ENCODE measurements around the gene FUT4.
A peak's percentile ranks its signal among the peaks of the same experiment; 100 is the strongest.
"Not testable (repeated sequence)": the region's sequence is repeated elsewhere in the genome, so short reads cannot be mapped to it uniquely, and the experiment has no call there.

Gene FUT4

GRCh38 chr11:94543695-94544645, at the start of gene FUT4:
FUT4 (plus strand) TSS chr11:94543921; CDS start chr11:94544134, 213 bp downstream.
- Histone ChIP-seq H3K4me1 (ENCODE audit: insufficient read depth, low read length) (peaks cover 12% of the 10 kb centered on the region; the same call in 1 of the 2 replicates), H3K27ac (ENCODE audit: low read length) (peak within 1 kb of the TSS; percentile 13), H3K27me3 (ENCODE audit: insufficient read depth, low read length) (peaks cover 37% of the 10 kb centered on the region), H3K4me3 (ENCODE audit: low read length) (peak within 1 kb of the TSS; percentile 73), H3K36me3 (ENCODE audit: insufficient read depth, low read depth, low read length) (no peaks in the 10 kb centered on the region), H3K9ac (ENCODE audit: low read depth, low read length) (peak within 1 kb of the TSS; percentile 80), H3K9me3 (ENCODE audit: insufficient read depth, low read depth, low read length) (no peaks in the 10 kb centered on the region)

GRCh38 chr11:94494126-94494680, 49.5 kb upstream of the FUT4 start:
- H3K36me3 ChIP-seq (ENCODE audit: insufficient read depth, low read depth, low read length): peaks cover 36% of the 10 kb centered on the region
- H3K9ac ChIP-seq (ENCODE audit: low read depth, low read length): peak overlapping the region; percentile 95; the same call in 1 of the 2 replicates
- no peaks in the 10 kb centered on the region for H3K27me3 ChIP-seq (ENCODE audit: insufficient read depth, low read length)
- no peaks in the 10 kb centered on the region for H3K9me3 ChIP-seq (ENCODE audit: insufficient read depth, low read depth, low read length)
- H3K27ac ChIP-seq (ENCODE audit: low read length): no peak overlapping the region
- H3K4me1 ChIP-seq (ENCODE audit: insufficient read depth, low read length): peaks cover 2% of the 10 kb centered on the region; the same call in 1 of the 2 replicates
- H3K4me3 ChIP-seq (ENCODE audit: low read length): peak overlapping the region; percentile 85

GRCh38 chr11:94500181-94500580, 43.5 kb upstream of the FUT4 start:
- H3K27me3 ChIP-seq (ENCODE audit: insufficient read depth, low read length): no peaks in the 10 kb centered on the region
- no peak overlapping the region for H3K9ac ChIP-seq (ENCODE audit: low read depth, low read length)
- H3K9me3 ChIP-seq (ENCODE audit: insufficient read depth, low read depth, low read length): no peaks in the 10 kb centered on the region
- H3K4me3 ChIP-seq (ENCODE audit: low read length): no peak overlapping the region
- no peak overlapping the region for H3K27ac ChIP-seq (ENCODE audit: low read length)
- peaks cover 25% of the 10 kb centered on the region for H3K36me3 ChIP-seq (ENCODE audit: insufficient read depth, low read depth, low read length)
- no peaks in the 10 kb centered on the region for H3K4me1 ChIP-seq (ENCODE audit: insufficient read depth, low read length)

GRCh38 chr11:94501522-94501921, 42.2 kb upstream of the FUT4 start:
- Histone ChIP-seq H3K36me3 (ENCODE audit: insufficient read depth, low read depth, low read length) (peaks cover 25% of the 10 kb centered on the region), H3K9ac (ENCODE audit: low read depth, low read length) (no peak overlapping the region), H3K4me1 (ENCODE audit: insufficient read depth, low read length) (no peaks in the 10 kb centered on the region), H3K27ac (ENCODE audit: low read length) (no peak overlapping the region), H3K4me3 (ENCODE audit: low read length) (no peak overlapping the region), H3K9me3 (ENCODE audit: insufficient read depth, low read depth, low read length) (no peaks in the 10 kb centered on the region), H3K27me3 (ENCODE audit: insufficient read depth, low read length) (no peaks in the 10 kb centered on the region)

GRCh38 chr11:94504689-94505293, 38.9 kb upstream of the FUT4 start:
- no peaks in the 10 kb centered on the region for H3K4me1 ChIP-seq (ENCODE audit: insufficient read depth, low read length)
- no peak overlapping the region for H3K27ac ChIP-seq (ENCODE audit: low read length)
- H3K27me3 ChIP-seq (ENCODE audit: insufficient read depth, low read length): no peaks in the 10 kb centered on the region
- H3K9ac ChIP-seq (ENCODE audit: low read depth, low read length): no peak overlapping the region
- H3K4me3 ChIP-seq (ENCODE audit: low read length): no peak overlapping the region
- H3K36me3 ChIP-seq (ENCODE audit: insufficient read depth, low read depth, low read length): no peaks in the 10 kb centered on the region
- H3K9me3 ChIP-seq (ENCODE audit: insufficient read depth, low read depth, low read length): no peaks in the 10 kb centered on the region

GRCh38 chr11:94506513-94506912, 37.2 kb upstream of the FUT4 start:
- H3K9ac ChIP-seq (ENCODE audit: low read depth, low read length); H3K4me3 ChIP-seq (ENCODE audit: low read length); H3K27ac ChIP-seq (ENCODE audit: low read length); H3K4me1 ChIP-seq (ENCODE audit: insufficient read depth, low read length); H3K36me3 ChIP-seq (ENCODE audit: insufficient read depth, low read depth, low read length); H3K27me3 ChIP-seq (ENCODE audit: insufficient read depth, low read length); H3K9me3 ChIP-seq (ENCODE audit: insufficient read depth, low read depth, low read length): not testable (repeated sequence)

- H3K4me1 ChIP-seq (ENCODE audit: insufficient read depth, low read length): no peaks in the 10 kb centered on the region
- no peak overlapping the region for H3K9ac ChIP-seq (ENCODE audit: low read depth, low read length)
- H3K27me3 ChIP-seq (ENCODE audit: insufficient read depth, low read length): peaks cover 14% of the 10 kb centered on the region
- no peaks in the 10 kb centered on the region for H3K9me3 ChIP-seq (ENCODE audit: insufficient read depth, low read depth, low read length)
- H3K4me3 ChIP-seq (ENCODE audit: low read length): no peak overlapping the region
- no peaks in the 10 kb centered on the region for H3K36me3 ChIP-seq (ENCODE audit: insufficient read depth, low read depth, low read length)
- H3K27ac ChIP-seq (ENCODE audit: low read length): no peak overlapping the region
Measured at GRCh38 chr11:94507485-94507884, 36.2 kb upstream of the FUT4 start.

- Histone ChIP-seq H3K36me3 (ENCODE audit: insufficient read depth, low read depth, low read length) (no peaks in the 10 kb centered on the region), H3K9ac (ENCODE audit: low read depth, low read length) (no peak within 1 kb of the TSS), H3K27me3 (ENCODE audit: insufficient read depth, low read length) (peaks cover 33% of the 10 kb centered on the region), H3K4me1 (ENCODE audit: insufficient read depth, low read length) (no peaks in the 10 kb centered on the region), H3K4me3 (ENCODE audit: low read length) (peak within 1 kb of the TSS; percentile 56), H3K9me3 (ENCODE audit: insufficient read depth, low read depth, low read length) (no peaks in the 10 kb centered on the region), H3K27ac (ENCODE audit: low read length) (no peak within 1 kb of the TSS)
Measured at GRCh38 chr11:94511932-94512781, 31.6 kb upstream of the FUT4 start, which contains the start of gene C11orf97. C11orf97 (plus strand) TSS chr11:94512461; CDS start chr11:94512529, 68 bp downstream.

- Histone ChIP-seq H3K9me3 (ENCODE audit: insufficient read depth, low read depth, low read length) (no peaks in the 10 kb centered on the region), H3K27me3 (ENCODE audit: insufficient read depth, low read length) (peaks cover 33% of the 10 kb centered on the region), H3K4me1 (ENCODE audit: insufficient read depth, low read length) (no peaks in the 10 kb centered on the region), H3K36me3 (ENCODE audit: insufficient read depth, low read depth, low read length) (no peaks in the 10 kb centered on the region), H3K27ac (ENCODE audit: low read length) (no peak overlapping the region), H3K9ac (ENCODE audit: low read depth, low read length) (no peak overlapping the region), H3K4me3 (ENCODE audit: low read length) (peak overlapping the region; percentile 56; the same call in 1 of the 2 replicates)
Measured at GRCh38 chr11:94513091-94513490, 30.6 kb upstream of the FUT4 start.

- Histone ChIP-seq H3K9ac (ENCODE audit: low read depth, low read length) (no peak overlapping the region), H3K36me3 (ENCODE audit: insufficient read depth, low read depth, low read length) (no peaks in the 10 kb centered on the region), H3K27me3 (ENCODE audit: insufficient read depth, low read length) (peaks cover 33% of the 10 kb centered on the region), H3K9me3 (ENCODE audit: insufficient read depth, low read depth, low read length) (no peaks in the 10 kb centered on the region), H3K4me3 (ENCODE audit: low read length) (no peak overlapping the region), H3K27ac (ENCODE audit: low read length) (no peak overlapping the region), H3K4me1 (ENCODE audit: insufficient read depth, low read length) (no peaks in the 10 kb centered on the region)
Measured at GRCh38 chr11:94515398-94515797, 28.3 kb upstream of the FUT4 start.

GRCh38 chr11:94516725-94517124, 27.0 kb upstream of the FUT4 start:
- H3K4me1 ChIP-seq (ENCODE audit: insufficient read depth, low read length): no peaks in the 10 kb centered on the region
- no peaks in the 10 kb centered on the region for H3K36me3 ChIP-seq (ENCODE audit: insufficient read depth, low read depth, low read length)
- no peak overlapping the region for H3K4me3 ChIP-seq (ENCODE audit: low read length)
- no peak overlapping the region for H3K9ac ChIP-seq (ENCODE audit: low read depth, low read length)
- no peaks in the 10 kb centered on the region for H3K9me3 ChIP-seq (ENCODE audit: insufficient read depth, low read depth, low read length)
- H3K27me3 ChIP-seq (ENCODE audit: insufficient read depth, low read length): peaks cover 26% of the 10 kb centered on the region
- H3K27ac ChIP-seq (ENCODE audit: low read length): no peak overlapping the region

Measured in iPS-20b (cell line).